HG02623 (cell line): Measurements from ENCODE around the gene CBY1.
A peak's percentile ranks its signal among the peaks of the same experiment; 100 is the strongest.
"Not testable (repeated sequence)": the region's sequence is repeated elsewhere in the genome, so short reads cannot be mapped to it uniquely, and the experiment has no call there.

Experiments used
- ATAC-seq: cut with Tn5 transposase; IDR thresholded peaks from one replicate; pipeline ENCODE4 v1.9.1; 2021; ENCODE audit warnings: moderate library complexity; ENCODE audit not compliant: unreplicated experiment

The CBY1 gene

GRCh38 chr22:38656256-38657044 is at the start of gene CBY1, which contains the start of gene FAM227A:
Gene CBY1, plus strand, starts transcription at chr22:38656638. Its CDS starts 11,417 bp downstream, at chr22:38668055.
Gene FAM227A, minus strand, starts transcription at chr22:38656392. Its CDS starts 6,224 bp downstream, at chr22:38650168.
- peak; percentile 66 for ATAC-seq

GRCh38 chr22:38607680-38608079 is 48.8 kb upstream of the CBY1 start:
- ATAC-seq = no peak

GRCh38 chr22:38608992-38609750 is 47.3 kb upstream of the CBY1 start:
- ATAC-seq = no peak

- no peak for ATAC-seq
These were observed 46.2 kb upstream of the CBY1 start for GRCh38 chr22:38610234-38610633.

GRCh38 chr22:38611559-38611958 is 44.9 kb upstream of the CBY1 start:
- no peak for ATAC-seq

GRCh38 chr22:38612217-38613006 is 44.0 kb upstream of the CBY1 start:
- no peak for ATAC-seq

GRCh38 chr22:38613588-38613987 is 42.9 kb upstream of the CBY1 start:
- no peak for ATAC-seq

- ATAC-seq = no peak
These were observed 41.9 kb upstream of the CBY1 start for GRCh38 chr22:38614332-38615063.

- ATAC-seq = not testable (repeated sequence)
These were observed 41.4 kb upstream of the CBY1 start for GRCh38 chr22:38615064-38615405.

- no peak for ATAC-seq
These were observed 38.2 kb upstream of the CBY1 start for GRCh38 chr22:38618258-38618657.

GRCh38 chr22:38618682-38619081 is 37.8 kb upstream of the CBY1 start:
- ATAC-seq = no peak

- ATAC-seq = no peak
These were observed 33.1 kb upstream of the CBY1 start for GRCh38 chr22:38623351-38623750.

GRCh38 chr22:38628444-38628843 is 28.0 kb upstream of the CBY1 start:
- no peak for ATAC-seq

- no peak for ATAC-seq
These were observed 27.3 kb upstream of the CBY1 start for GRCh38 chr22:38629108-38629507.

- no peak for ATAC-seq
These were observed 24.7 kb upstream of the CBY1 start for GRCh38 chr22:38631724-38632123.

- no peak for ATAC-seq
These were observed 23.9 kb upstream of the CBY1 start for GRCh38 chr22:38632528-38632927.

- no peak for ATAC-seq
These were observed 18.2 kb upstream of the CBY1 start for GRCh38 chr22:38638216-38638615.

GRCh38 chr22:38638728-38639127 is 17.7 kb upstream of the CBY1 start:
- no peak for ATAC-seq

GRCh38 chr22:38641476-38642040 is 14.9 kb upstream of the CBY1 start:
- ATAC-seq = no peak

GRCh38 chr22:38644245-38644644 is 12.2 kb upstream of the CBY1 start:
- ATAC-seq = not testable (repeated sequence)
